NCI-H2029 (cell line): ENCODE data around the gene TMEM144.
"Not testable (repeated sequence)": the region's sequence is repeated elsewhere in the genome, so short reads cannot be mapped to it uniquely, and the experiment has no call there.

Experiments
- DNase-seq: peaks from one replicate; lab custom pipeline; 2025; lab: John Stamatoyannopoulos, UW

Gene TMEM144

GRCh38 chr4:158192439-158193158 is 17.7 kb upstream of the TMEM144 start:
- DNase-seq, result no peak

- DNase-seq, result no peak
Measured at GRCh38 chr4:158193171-158193749, 17.0 kb upstream of the TMEM144 start.

- DNase-seq, result no peak
Measured at GRCh38 chr4:158195297-158195696, 15.0 kb upstream of the TMEM144 start.

- DNase-seq, result no peak
Measured at GRCh38 chr4:158197194-158197776, 13.0 kb upstream of the TMEM144 start.

- DNase-seq, result no peak
Measured at GRCh38 chr4:158200214-158200613, 10.1 kb upstream of the TMEM144 start.

GRCh38 chr4:158201322-158201721 is 9.0 kb upstream of the TMEM144 start:
- DNase-seq, result no peak

- no peak for DNase-seq
Measured at GRCh38 chr4:158201876-158202275, 8.4 kb upstream of the TMEM144 start.

GRCh38 chr4:158202481-158202880 is 7.8 kb upstream of the TMEM144 start:
- DNase-seq, result no peak

- DNase-seq, result no peak
Measured at GRCh38 chr4:158203436-158203835, 6.8 kb upstream of the TMEM144 start.

- no peak for DNase-seq
Measured at GRCh38 chr4:158203929-158204328, 6.4 kb upstream of the TMEM144 start.

- DNase-seq, result no peak
Measured at GRCh38 chr4:158208963-158209640, 1.2 kb upstream of the TMEM144 start.

GRCh38 chr4:158211222-158211621 is 936 bp downstream of the TMEM144 start:
- no peak for DNase-seq

- DNase-seq, result no peak
Measured at GRCh38 chr4:158213466-158213865, 3.2 kb downstream of the TMEM144 start.

GRCh38 chr4:158214856-158215255 is 4.6 kb downstream of the TMEM144 start:
- no peak for DNase-seq

GRCh38 chr4:158217763-158218162 is 7.5 kb downstream of the TMEM144 start:
- DNase-seq, result no peak

GRCh38 chr4:158219623-158220022 is 9.3 kb downstream of the TMEM144 start:
- no peak for DNase-seq

- DNase-seq, result not testable (repeated sequence)
Measured at GRCh38 chr4:158224318-158224717, 14.0 kb downstream of the TMEM144 start.

- not testable (repeated sequence) for DNase-seq
Measured at GRCh38 chr4:158224999-158225398, 14.7 kb downstream of the TMEM144 start.

GRCh38 chr4:158227880-158228279 is 17.6 kb downstream of the TMEM144 start:
- not testable (repeated sequence) for DNase-seq

- not testable (repeated sequence) for DNase-seq
Measured at GRCh38 chr4:158228399-158228798, 18.1 kb downstream of the TMEM144 start.

GRCh38 chr4:158229768-158230167 is 19.5 kb downstream of the TMEM144 start:
- DNase-seq, result no peak

- no peak for DNase-seq
Measured at GRCh38 chr4:158234671-158235070, 24.4 kb downstream of the TMEM144 start.
